ENCODE results near the gene KCNJ8. TPM values are rescaled to one million over a fixed set of nuclear protein-coding genes. Genes with fewer than 3 reads are reported as not detected.

Gene KCNJ8
- total RNA-seq, 1 donor from 2014 or later: 0.93 TPM

DNA sequence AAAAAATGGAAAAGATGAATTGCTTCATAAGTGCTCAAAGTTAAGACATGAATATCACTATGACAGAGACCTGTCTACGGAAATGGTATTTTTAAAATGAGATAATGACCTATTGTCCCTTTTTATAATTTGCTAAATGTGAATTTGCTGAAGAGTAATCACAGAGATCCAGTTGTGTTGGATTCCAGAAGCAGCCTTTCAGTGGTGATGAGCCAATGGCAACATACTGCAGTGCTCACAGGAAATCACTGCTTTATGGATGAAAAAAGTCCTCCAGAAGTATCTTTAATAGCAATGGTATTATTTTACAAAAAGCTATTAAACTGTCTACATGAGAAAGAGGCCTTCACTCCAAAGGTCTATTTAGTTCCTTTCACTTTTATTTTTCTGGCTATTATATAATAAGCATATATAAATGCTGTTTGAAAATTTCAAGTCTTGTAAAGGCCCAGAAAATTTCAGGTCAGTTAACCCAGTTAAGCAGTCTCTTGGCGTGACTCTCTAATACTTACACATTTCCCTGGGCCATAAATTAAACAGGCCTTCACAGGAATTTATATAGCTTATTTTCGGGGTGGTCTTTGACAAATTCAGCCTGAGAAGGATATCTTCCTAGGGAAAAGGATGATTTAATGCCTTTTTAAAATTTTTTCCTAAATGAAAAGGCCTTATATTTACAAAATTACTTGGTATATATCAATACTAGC lies 55.4 kb downstream of the KCNJ8 start:
- H3K27ac ChIP-seq (ENCODE audit: low read depth, low read length): no peak overlapping the region
- H4K20me1 ChIP-seq (ENCODE audit: insufficient read depth, low read length): no peaks in the 10 kb centered on the region
- DNase-seq (ENCODE audit: low read depth): no peak
- Mint-ChIP-seq H3K4me1 (ENCODE audit: low read depth, unreplicated experiment) (no peaks in the 10 kb centered on the region), H3K27me3 (ENCODE audit: low read depth, unreplicated experiment) (no peaks in the 10 kb centered on the region), H3K27ac (ENCODE audit: unreplicated experiment) (no peak overlapping the region), H3K4me3 (ENCODE audit: unreplicated experiment) (no peak overlapping the region), H3K9me3 (ENCODE audit: unreplicated experiment) (no peaks in the 10 kb centered on the region), H3K36me3 (ENCODE audit: low read depth, unreplicated experiment) (no peaks in the 10 kb centered on the region)
- H3K79me2 ChIP-seq (ENCODE audit: insufficient read depth, low read length): no peaks in the 10 kb centered on the region
- TF ChIP-seq, protein P1, sequence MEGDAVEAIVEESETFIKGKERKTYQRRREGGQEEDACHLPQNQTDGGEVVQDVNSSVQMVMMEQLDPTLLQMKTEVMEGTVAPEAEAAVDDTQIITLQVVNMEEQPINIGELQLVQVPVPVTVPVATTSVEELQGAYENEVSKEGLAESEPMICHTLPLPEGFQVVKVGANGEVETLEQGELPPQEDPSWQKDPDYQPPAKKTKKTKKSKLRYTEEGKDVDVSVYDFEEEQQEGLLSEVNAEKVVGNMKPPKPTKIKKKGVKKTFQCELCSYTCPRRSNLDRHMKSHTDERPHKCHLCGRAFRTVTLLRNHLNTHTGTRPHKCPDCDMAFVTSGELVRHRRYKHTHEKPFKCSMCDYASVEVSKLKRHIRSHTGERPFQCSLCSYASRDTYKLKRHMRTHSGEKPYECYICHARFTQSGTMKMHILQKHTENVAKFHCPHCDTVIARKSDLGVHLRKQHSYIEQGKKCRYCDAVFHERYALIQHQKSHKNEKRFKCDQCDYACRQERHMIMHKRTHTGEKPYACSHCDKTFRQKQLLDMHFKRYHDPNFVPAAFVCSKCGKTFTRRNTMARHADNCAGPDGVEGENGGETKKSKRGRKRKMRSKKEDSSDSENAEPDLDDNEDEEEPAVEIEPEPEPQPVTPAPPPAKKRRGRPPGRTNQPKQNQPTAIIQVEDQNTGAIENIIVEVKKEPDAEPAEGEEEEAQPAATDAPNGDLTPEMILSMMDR (IDR thresholded peaks at IDR 0.05; ENCODE audit: insufficient read depth, low read depth, low read length): no peak
- H3K9me3 ChIP-seq (ENCODE audit: insufficient read depth, low read depth, low read length): no peaks in the 10 kb centered on the region
- no peak overlapping the region for H2AFZ ChIP-seq (ENCODE audit: low read depth, low read length)
- H3K4me2 ChIP-seq (ENCODE audit: low read length): no peak overlapping the region
- no peak for FAIRE-seq
- no peak overlapping the region for H3K4me3 ChIP-seq (ENCODE audit: insufficient read depth, low read depth, low read length)
- H3K27me3 ChIP-seq (ENCODE audit: insufficient read depth, low read length): no peaks in the 10 kb centered on the region
- no peaks in the 10 kb centered on the region for H3K4me1 ChIP-seq (ENCODE audit: insufficient read depth, low read length)
- no peaks in the 10 kb centered on the region for H3K36me3 ChIP-seq (ENCODE audit: insufficient read depth, low read length)
- H3K9ac ChIP-seq (ENCODE audit: low read length): no peak overlapping the region

DNA sequence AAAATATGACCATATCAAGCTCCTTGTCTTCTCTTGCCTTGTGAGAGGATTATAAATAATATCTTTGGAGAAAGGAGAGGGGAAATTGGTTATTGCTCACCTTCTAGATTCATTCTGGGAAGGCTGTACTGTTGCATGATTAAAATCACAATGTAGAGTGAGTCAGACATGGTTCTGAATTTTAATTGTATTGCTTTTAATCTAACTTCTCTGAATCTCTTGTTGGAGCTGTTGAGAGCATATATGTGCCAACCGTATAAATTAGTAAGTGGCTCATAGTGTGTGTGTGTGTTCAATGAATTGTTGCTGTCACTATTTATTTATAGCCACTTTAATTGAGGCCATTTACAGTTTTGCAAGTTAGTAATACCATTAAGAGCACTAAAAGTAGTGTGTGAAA lies 56.1 kb downstream of the KCNJ8 start:
- FAIRE-seq (no peak), DNase-seq (ENCODE audit: low read depth) (no peak)
- Mint-ChIP-seq H3K4me1 (ENCODE audit: low read depth, unreplicated experiment) (no peaks in the 10 kb centered on the region), H3K27me3 (ENCODE audit: low read depth, unreplicated experiment) (no peaks in the 10 kb centered on the region), H3K27ac (ENCODE audit: unreplicated experiment) (no peak overlapping the region), H3K9me3 (ENCODE audit: unreplicated experiment) (no peaks in the 10 kb centered on the region), H3K4me3 (ENCODE audit: unreplicated experiment) (no peak overlapping the region), H3K36me3 (ENCODE audit: low read depth, unreplicated experiment) (no peaks in the 10 kb centered on the region)
- H3K36me3 ChIP-seq (ENCODE audit: insufficient read depth, low read length): no peaks in the 10 kb centered on the region
- H3K9ac ChIP-seq (ENCODE audit: low read length): no peak overlapping the region
- no peaks in the 10 kb centered on the region for H4K20me1 ChIP-seq (ENCODE audit: insufficient read depth, low read length)
- H3K4me3 ChIP-seq (ENCODE audit: insufficient read depth, low read depth, low read length): no peak overlapping the region
- no peaks in the 10 kb centered on the region for H3K4me1 ChIP-seq (ENCODE audit: insufficient read depth, low read length)
- no peak overlapping the region for H2AFZ ChIP-seq (ENCODE audit: low read depth, low read length)
- H3K27ac ChIP-seq (ENCODE audit: low read depth, low read length): no peak overlapping the region
- no peaks in the 10 kb centered on the region for H3K79me2 ChIP-seq (ENCODE audit: insufficient read depth, low read length)
- H3K4me2 ChIP-seq (ENCODE audit: low read length): no peak overlapping the region
- no peaks in the 10 kb centered on the region for H3K9me3 ChIP-seq (ENCODE audit: insufficient read depth, low read depth, low read length)
- H3K27me3 ChIP-seq (ENCODE audit: insufficient read depth, low read length): no peaks in the 10 kb centered on the region
- TF ChIP-seq, protein P1 (IDR thresholded peaks at IDR 0.05; ENCODE audit: insufficient read depth, low read depth, low read length): no peak
- no peak for TF ChIP-seq EZH2 (IDR thresholded peaks at IDR 0.05; ENCODE audit: insufficient read depth, low read length)

DNA sequence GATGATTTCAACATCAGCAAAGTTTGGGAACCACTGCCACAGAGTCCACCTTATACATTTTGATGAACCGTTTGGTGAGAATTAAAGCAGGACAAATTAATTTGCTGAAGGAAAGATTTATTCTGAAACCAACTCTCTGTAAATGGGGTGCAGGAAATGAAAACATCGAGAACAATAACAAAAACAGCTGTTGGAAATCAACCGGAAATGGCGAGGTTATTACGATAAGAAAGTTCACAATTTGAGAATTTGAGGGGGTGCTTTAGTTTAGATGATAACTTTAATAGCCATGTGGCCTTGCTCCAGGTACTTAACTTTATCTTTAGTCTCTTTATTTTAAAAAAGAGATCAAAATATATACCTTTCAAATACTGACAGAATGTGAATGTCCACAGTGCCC lies 56.7 kb downstream of the KCNJ8 start:
- TF ChIP-seq EZH2 (IDR thresholded peaks at IDR 0.05; ENCODE audit: insufficient read depth, low read length): no peak
- TF ChIP-seq, protein P1 (IDR thresholded peaks at IDR 0.05; ENCODE audit: insufficient read depth, low read depth, low read length): no peak
- no peaks in the 10 kb centered on the region for H3K36me3 ChIP-seq (ENCODE audit: insufficient read depth, low read length)
- Mint-ChIP-seq H3K9me3 (ENCODE audit: unreplicated experiment) (no peaks in the 10 kb centered on the region), H3K27ac (ENCODE audit: unreplicated experiment) (no peak overlapping the region), H3K4me1 (ENCODE audit: low read depth, unreplicated experiment) (no peaks in the 10 kb centered on the region), H3K4me3 (ENCODE audit: unreplicated experiment) (no peak overlapping the region), H3K36me3 (ENCODE audit: low read depth, unreplicated experiment) (no peaks in the 10 kb centered on the region), H3K27me3 (ENCODE audit: low read depth, unreplicated experiment) (no peaks in the 10 kb centered on the region)
- H4K20me1 ChIP-seq (ENCODE audit: insufficient read depth, low read length): no peaks in the 10 kb centered on the region
- no peaks in the 10 kb centered on the region for H3K4me1 ChIP-seq (ENCODE audit: insufficient read depth, low read length)
- DNase-seq (ENCODE audit: low read depth) (no peak), FAIRE-seq (no peak)
- no peak overlapping the region for H3K9ac ChIP-seq (ENCODE audit: low read length)
- H3K27ac ChIP-seq (ENCODE audit: low read depth, low read length): no peak overlapping the region
- H3K79me2 ChIP-seq (ENCODE audit: insufficient read depth, low read length): no peaks in the 10 kb centered on the region
- H2AFZ ChIP-seq (ENCODE audit: low read depth, low read length): no peak overlapping the region
- H3K4me3 ChIP-seq (ENCODE audit: insufficient read depth, low read depth, low read length): no peak overlapping the region
- no peak overlapping the region for H3K4me2 ChIP-seq (ENCODE audit: low read length)
- no peaks in the 10 kb centered on the region for H3K27me3 ChIP-seq (ENCODE audit: insufficient read depth, low read length)
- H3K9me3 ChIP-seq (ENCODE audit: insufficient read depth, low read depth, low read length): no peaks in the 10 kb centered on the region

Measured in astrocyte (in vitro differentiated cells and primary cell).